A549 (cell line): Measurements from ENCODE around the gene PRDM5. TPM values are rescaled to one million over a fixed set of nuclear protein-coding genes. Genes with fewer than 3 reads are reported as not detected.

Experiments used
- ATAC-seq, 2 experiments: fragments of 200-7000 bp in 1 of 2; fragments of >200 bp in 1 of 2; cut with Nextera tagmentation in 1 of 2; cut with Tn5 transposase in 1 of 2; 3 replicates each; pipeline versions ENCODE4 v1.8.0 to v1.9.1; 2018 to 2020; ENCODE audit warnings: mild to moderate bottlenecking in 1 of 2, moderate library complexity in 1 of 2
- CTCF ChIA-PET: fragments of 300-600 bp; sonication (Branson Sonifier 250); formaldehyde crosslinking; extraction: SDS; loops from one replicate; lab custom pipeline; 2021; ENCODE audit warnings: antibody characterized with exemption, inconsistent platforms; lab: Yijun Ruan, JAX
- POLR2A ChIA-PET: fragments of 350-600 bp; formaldehyde crosslinking; extraction: SDS; loops from one replicate; lab custom pipeline; 2021; ENCODE audit warnings: antibody characterized with exemption, inconsistent platforms; lab: Yijun Ruan, JAX
- DNase-seq, 2 experiments: peaks; one replicate each; pipeline versions ENCODE4 v3.0.0 to v3.0.0-alpha.2; 2011 to 2016; ENCODE audit warnings: low read depth in 1 of 2, low spot score in 1 of 2
- FAIRE-seq: peaks from 2 replicates; lab custom pipeline; 2011; peaks lifted over from hg19 to GRCh38; lab: Jason Lieb, UNC
- H3K27ac ChIP-seq, 2 experiments: fragments of >200 bp; sonication (Bioruptor Twin); formaldehyde crosslinking; 3 replicates each; pipeline ENCODE4 v1.5.1; 2016 to 2017
- H3K4me1 ChIP-seq: fragments of >200 bp; sonication (Bioruptor Twin); formaldehyde crosslinking; 3 replicates; pipeline ENCODE4 v1.6.1; 2016
- H3K4me2 ChIP-seq: fragments of >200 bp; sonication (Bioruptor Twin); formaldehyde crosslinking; 3 replicates; pipeline ENCODE4 v1.6.1; 2016
- H3K4me3 ChIP-seq: fragments of >200 bp; sonication (Bioruptor Twin); formaldehyde crosslinking; 3 replicates; pipeline ENCODE4 v1.5.1; 2016
- H3K9me3 ChIP-seq: fragments of >200 bp; sonication (Bioruptor Twin); formaldehyde crosslinking; 3 replicates; pipeline ENCODE4 v1.6.1; 2016
- BCL3 ChIP-seq: fragments of >200 bp; sonication (Bioruptor Twin); formaldehyde crosslinking; IDR thresholded peaks from 3 replicates; pipeline ENCODE4 v1.6.1; 2016
- CBX2 ChIP-seq: fragments of 200-600 bp; sonication (generic); IDR thresholded peaks from 2 replicates; pipeline ENCODE4 v1.6.1; 2016; ENCODE audit warnings: low read depth, mild to moderate bottlenecking, borderline replicate concordance
- CEBPB ChIP-seq, 2 experiments: fragments of >200 bp in 1 of 2; sonication (Bioruptor Twin) in 1 of 2; formaldehyde crosslinking in 1 of 2; IDR thresholded peaks; 2 replicates each; pipeline ENCODE4 v1.6.1; 2012 to 2016
- CHD4 ChIP-seq: fragments of 200-600 bp; sonication (generic); IDR thresholded peaks from 2 replicates; pipeline ENCODE4 v1.6.1; 2016; ENCODE audit warnings: antibody characterized with exemption, mild to moderate bottlenecking, borderline replicate concordance
- E2F6 ChIP-seq: IDR thresholded peaks from 2 replicates; pipeline ENCODE4 v1.6.1; 2012; ENCODE audit warnings: low read depth, borderline replicate concordance
- EHMT2 ChIP-seq: fragments of 200-600 bp; sonication (generic); IDR thresholded peaks from 2 replicates; pipeline ENCODE4 v1.6.1; 2016; ENCODE audit warnings: antibody characterized with exemption, low read depth, mild to moderate bottlenecking, moderate library complexity
- FOSL2 ChIP-seq, 2 experiments: fragments of 450-650 bp in 1 of 2; fragments of >200 bp in 1 of 2; sonication (Bioruptor Twin) in 1 of 2; formaldehyde crosslinking; IDR thresholded peaks; 2 replicates each; pipeline versions ENCODE4 v1.5.0 to v1.6.1; 2016 to 2020; ENCODE audit warnings: mild to moderate bottlenecking in 1 of 2, moderate library complexity in 1 of 2
- HOXA7 ChIP-seq: fragments of 250-450 bp; sonication (Bioruptor Pico); IDR thresholded peaks from 2 replicates; pipeline ENCODE4 v1.5.0; 2020; ENCODE audit warnings: mild to moderate bottlenecking, moderate library complexity
- HOXB5 ChIP-seq: fragments of 250-450 bp; sonication (Bioruptor Pico); IDR thresholded peaks from 2 replicates; pipeline ENCODE4 v1.5.0; 2020; ENCODE audit warnings: mild to moderate bottlenecking, moderate library complexity
- KDM1A ChIP-seq: fragments of 200-600 bp; sonication (generic); IDR thresholded peaks from 2 replicates; pipeline ENCODE4 v1.6.1; 2016; ENCODE audit warnings: low read depth, mild to moderate bottlenecking
- MYC ChIP-seq: IDR thresholded peaks from 2 replicates; pipeline ENCODE4 v1.6.1; 2012; ENCODE audit warnings: mild to moderate bottlenecking, inconsistent platforms, low read length, improper control_type of control experiment, borderline replicate concordance
- NFE2L2 ChIP-seq: fragments of 150-350 bp; conservative IDR thresholded peaks from 2 replicates; pipeline ENCODE4 v1.6.1; 2014; ENCODE audit warnings: low read length
- NR3C1 ChIP-seq: fragments of >200 bp; sonication (Bioruptor Twin); formaldehyde crosslinking; IDR thresholded peaks from 3 replicates; pipeline ENCODE4 v1.6.1; 2017
- PHF8 ChIP-seq: fragments of 200-600 bp; sonication (generic); IDR thresholded peaks from 2 replicates; pipeline ENCODE4 v1.6.1; 2016; ENCODE audit warnings: low read depth, mild to moderate bottlenecking, antibody characterized with exemption, moderate library complexity, borderline replicate concordance
- POLR2AphosphoS2 ChIP-seq: conservative IDR thresholded peaks from 2 replicates; pipeline ENCODE4 v1.6.1; 2012; ENCODE audit warnings: low read length, improper control_type of control experiment, inconsistent platforms
- RCOR1 ChIP-seq: fragments of 150-350 bp; IDR thresholded peaks from 2 replicates; pipeline ENCODE4 v1.6.1; 2014; ENCODE audit warnings: antibody characterized with exemption, low read length, low read depth
- TFCP2L1 ChIP-seq: fragments of 250-450 bp; sonication (Bioruptor Pico); IDR thresholded peaks from 2 replicates; pipeline ENCODE4 v1.5.0; 2021; ENCODE audit warnings: mild to moderate bottlenecking
- WGBS: methylation state at CpG from one replicate; pipeline ENCODE4 v1.1.6; 2017; ENCODE audit errors: missing lambda C conversion rate; 5-methylcytosine and 5-hydroxymethylcytosine counted together
- polyA plus RNA-seq, 4 experiments: library from polyadenylated mRNA; depleted of rRNA in 3 of 4; stranded (reverse); fragments of >200 nt; fragmentation: RNase III in 1 of 4; extraction: RNeasy Plus Mini Kit Qiagen cat#74134 plus additional on column Dnase treatment in 1 of 4; gene quantifications; 2 replicates in 3 of 4; 3 replicates in 1 of 4; pipeline ENCODE4 v1.2.3, GENCODE V29; 2011 to 2017
- TF ChIP-seq, protein P1 (sequence below): fragments of 200-600 bp; sonication (generic); IDR thresholded peaks from 2 replicates; pipeline ENCODE4 v1.6.1; 2016; ENCODE audit warnings: antibody characterized with exemption, mild to moderate bottlenecking, moderate library complexity
- TF ChIP-seq, protein P2 (sequence below): IDR thresholded peaks from 2 replicates; pipeline ENCODE4 v1.6.1; 2012

Gene PRDM5
- polyA plus RNA-seq, 2 of the 4 experiments (the other 2 are of a cell fraction): 6.5 to 12.9 TPM

DNA sequence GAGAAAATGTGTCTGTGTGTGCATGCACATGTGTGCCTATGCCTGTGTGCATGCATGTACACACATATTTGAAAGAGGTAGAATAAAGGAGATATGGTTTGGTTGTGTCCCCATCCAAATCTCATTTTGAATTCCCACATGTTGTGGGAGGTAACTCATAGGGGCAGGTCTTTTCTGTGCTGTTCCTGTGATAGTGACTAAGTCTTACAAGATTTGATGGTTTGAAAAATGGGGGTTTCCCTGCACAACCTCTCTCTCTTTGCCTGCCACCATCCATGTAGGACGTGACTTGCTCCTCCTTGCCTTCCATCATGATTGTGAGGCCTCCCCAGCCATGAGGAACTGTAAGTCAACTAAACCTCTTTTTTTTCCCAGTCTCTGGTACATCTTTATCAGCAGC is 87.2 kb downstream of the PRDM5 start:
- DNase-seq: no peak
- POLR2A ChIA-PET: no interaction called here
- Histone ChIP-seq H3K9me3 (no peaks in the 10 kb centered on the region), H3K4me3 (no peak overlapping the region), H3K4me1 (no peaks in the 10 kb centered on the region), H3K4me2 (no peak overlapping the region), H3K27ac (no peak overlapping the region)
- no peak for FAIRE-seq
- TF ChIP-seq MYC (no peak), EHMT2 (no peak)
- 62% methylated on average over 1 of the region's 1 CpG for WGBS
- ATAC-seq: no peak
- CTCF ChIA-PET: no interaction called here

DNA sequence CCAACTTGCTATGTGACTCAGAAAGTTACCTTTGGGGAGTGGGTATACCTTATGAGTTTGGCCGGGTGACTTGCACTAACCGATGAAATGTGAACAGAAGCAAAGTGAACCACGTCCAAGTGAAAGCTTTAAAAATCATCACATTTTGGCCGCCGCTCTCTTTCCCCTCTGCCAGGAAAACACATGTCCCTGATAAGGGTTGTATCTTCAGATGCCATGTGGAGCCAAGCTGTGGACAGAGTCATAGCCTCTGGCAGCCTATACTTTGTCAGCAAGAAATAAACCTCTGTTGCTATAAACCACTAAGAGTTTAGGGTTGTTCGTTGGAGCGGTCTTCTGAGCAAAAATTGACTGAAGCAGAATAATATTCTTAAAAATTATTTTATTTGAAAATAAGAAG is 92.3 kb downstream of the PRDM5 start:
- H3K9me3 ChIP-seq: no peaks in the 10 kb centered on the region
- no peaks in the 10 kb centered on the region for H3K4me1 ChIP-seq
- ChIA-PET CTCF (no interaction called here), POLR2A (no interaction called here)
- FAIRE-seq: no peak
- H3K4me3 ChIP-seq: no peak overlapping the region
- no peak for ATAC-seq
- no peak for DNase-seq
- no peak overlapping the region for H3K4me2 ChIP-seq
- 88% methylated on average over 7 of the region's 7 CpGs for WGBS
- no peak overlapping the region for H3K27ac ChIP-seq
- TF ChIP-seq NR3C1: no peak
- no peak for TF ChIP-seq HOXB5
- no peak for TF ChIP-seq EHMT2

- DNase-seq (no peak), FAIRE-seq (no peak), ATAC-seq (no peak)
- Histone ChIP-seq H3K4me3 (no peak overlapping the region), H3K4me2 (no peak overlapping the region), H3K9me3 (no peaks in the 10 kb centered on the region), H3K27ac (no peak overlapping the region), H3K4me1 (no peaks in the 10 kb centered on the region)
- TF ChIP-seq KDM1A: no peak
- TF ChIP-seq TFCP2L1: no peak
- no peak for TF ChIP-seq MYC
- TF ChIP-seq CEBPB (IDR thresholded peaks at IDR 0.05): no peak
- no peak for TF ChIP-seq HOXA7 (CRISPR knock-in tag)
- TF ChIP-seq NFE2L2: no peak
- no peak for TF ChIP-seq NR3C1
- TF ChIP-seq FOSL2 (IDR thresholded peaks at IDR 0.05): no peak
- TF ChIP-seq FOSL2 (CRISPR knock-in tag; IDR thresholded peaks at IDR 0.05): no peak
- TF ChIP-seq CHD4: no peak
- TF ChIP-seq RCOR1: no peak
- TF ChIP-seq, protein P1, sequence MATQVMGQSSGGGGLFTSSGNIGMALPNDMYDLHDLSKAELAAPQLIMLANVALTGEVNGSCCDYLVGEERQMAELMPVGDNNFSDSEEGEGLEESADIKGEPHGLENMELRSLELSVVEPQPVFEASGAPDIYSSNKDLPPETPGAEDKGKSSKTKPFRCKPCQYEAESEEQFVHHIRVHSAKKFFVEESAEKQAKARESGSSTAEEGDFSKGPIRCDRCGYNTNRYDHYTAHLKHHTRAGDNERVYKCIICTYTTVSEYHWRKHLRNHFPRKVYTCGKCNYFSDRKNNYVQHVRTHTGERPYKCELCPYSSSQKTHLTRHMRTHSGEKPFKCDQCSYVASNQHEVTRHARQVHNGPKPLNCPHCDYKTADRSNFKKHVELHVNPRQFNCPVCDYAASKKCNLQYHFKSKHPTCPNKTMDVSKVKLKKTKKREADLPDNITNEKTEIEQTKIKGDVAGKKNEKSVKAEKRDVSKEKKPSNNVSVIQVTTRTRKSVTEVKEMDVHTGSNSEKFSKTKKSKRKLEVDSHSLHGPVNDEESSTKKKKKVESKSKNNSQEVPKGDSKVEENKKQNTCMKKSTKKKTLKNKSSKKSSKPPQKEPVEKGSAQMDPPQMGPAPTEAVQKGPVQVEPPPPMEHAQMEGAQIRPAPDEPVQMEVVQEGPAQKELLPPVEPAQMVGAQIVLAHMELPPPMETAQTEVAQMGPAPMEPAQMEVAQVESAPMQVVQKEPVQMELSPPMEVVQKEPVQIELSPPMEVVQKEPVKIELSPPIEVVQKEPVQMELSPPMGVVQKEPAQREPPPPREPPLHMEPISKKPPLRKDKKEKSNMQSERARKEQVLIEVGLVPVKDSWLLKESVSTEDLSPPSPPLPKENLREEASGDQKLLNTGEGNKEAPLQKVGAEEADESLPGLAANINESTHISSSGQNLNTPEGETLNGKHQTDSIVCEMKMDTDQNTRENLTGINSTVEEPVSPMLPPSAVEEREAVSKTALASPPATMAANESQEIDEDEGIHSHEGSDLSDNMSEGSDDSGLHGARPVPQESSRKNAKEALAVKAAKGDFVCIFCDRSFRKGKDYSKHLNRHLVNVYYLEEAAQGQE: no peak
- TF ChIP-seq POLR2AphosphoS2: no peak
- TF ChIP-seq, protein P2, sequence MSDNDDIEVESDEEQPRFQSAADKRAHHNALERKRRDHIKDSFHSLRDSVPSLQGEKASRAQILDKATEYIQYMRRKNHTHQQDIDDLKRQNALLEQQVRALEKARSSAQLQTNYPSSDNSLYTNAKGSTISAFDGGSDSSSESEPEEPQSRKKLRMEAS: no peak
- TF ChIP-seq E2F6: no peak
- TF ChIP-seq BCL3: no peak
- no peak for TF ChIP-seq CBX2
- TF ChIP-seq PHF8: no peak
- WGBS: 76% methylated on average over 4 of the region's 4 CpGs
- CTCF ChIA-PET: no interaction called here
- POLR2A ChIA-PET: no interaction called here
These were observed 93.3 kb downstream of the PRDM5 start for GRCh38 chr4:120829113-120829831.
